ENCODE results near the gene BNIP3. TPM values are rescaled to one million over a fixed set of nuclear protein-coding genes. Genes with fewer than 3 reads are reported as not detected.
"Not testable (repeated sequence)": the region's sequence is repeated elsewhere in the genome, so short reads cannot be mapped to it uniquely, and the experiment has no call there.

BNIP3 gene
- total RNA-seq, 1 donor from 2014 or later: 35.1 TPM

DNA sequence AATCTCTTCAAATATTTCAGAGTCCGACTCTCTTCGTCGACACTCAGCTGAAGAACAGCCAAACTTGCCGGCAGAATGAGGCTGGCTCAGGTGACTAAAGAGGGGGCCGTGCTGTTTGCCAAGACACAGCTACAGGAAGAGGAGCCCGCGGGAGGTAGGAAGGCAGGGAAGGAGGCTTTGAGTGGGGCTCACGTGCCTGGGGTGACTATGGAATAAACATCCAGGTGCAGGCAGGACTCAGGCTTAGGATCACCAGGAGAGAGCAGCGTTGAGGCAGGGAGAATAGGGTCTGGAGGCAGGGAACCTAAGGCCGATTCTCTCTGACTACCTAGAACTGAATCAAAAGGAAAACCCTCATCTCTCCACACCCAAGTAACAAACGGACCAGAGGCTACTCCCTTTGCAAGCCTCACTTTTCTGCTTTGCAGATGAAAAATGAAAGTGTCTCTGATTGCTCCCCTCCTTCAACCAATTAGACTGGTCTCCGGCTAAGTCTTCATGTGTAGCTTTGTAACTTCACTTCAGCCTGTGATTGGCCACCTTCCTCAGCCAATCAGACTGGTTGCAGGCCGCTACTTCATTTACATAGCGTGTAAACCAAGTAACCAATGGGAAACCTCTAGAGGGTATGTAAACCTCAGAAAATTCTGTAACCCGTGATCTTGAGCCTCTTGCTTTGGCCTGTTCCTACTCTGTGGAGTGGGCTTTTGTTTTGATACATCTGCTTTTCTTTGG lies 19.7 kb upstream of the BNIP3 start:
- DNase-seq: no peak

DNA sequence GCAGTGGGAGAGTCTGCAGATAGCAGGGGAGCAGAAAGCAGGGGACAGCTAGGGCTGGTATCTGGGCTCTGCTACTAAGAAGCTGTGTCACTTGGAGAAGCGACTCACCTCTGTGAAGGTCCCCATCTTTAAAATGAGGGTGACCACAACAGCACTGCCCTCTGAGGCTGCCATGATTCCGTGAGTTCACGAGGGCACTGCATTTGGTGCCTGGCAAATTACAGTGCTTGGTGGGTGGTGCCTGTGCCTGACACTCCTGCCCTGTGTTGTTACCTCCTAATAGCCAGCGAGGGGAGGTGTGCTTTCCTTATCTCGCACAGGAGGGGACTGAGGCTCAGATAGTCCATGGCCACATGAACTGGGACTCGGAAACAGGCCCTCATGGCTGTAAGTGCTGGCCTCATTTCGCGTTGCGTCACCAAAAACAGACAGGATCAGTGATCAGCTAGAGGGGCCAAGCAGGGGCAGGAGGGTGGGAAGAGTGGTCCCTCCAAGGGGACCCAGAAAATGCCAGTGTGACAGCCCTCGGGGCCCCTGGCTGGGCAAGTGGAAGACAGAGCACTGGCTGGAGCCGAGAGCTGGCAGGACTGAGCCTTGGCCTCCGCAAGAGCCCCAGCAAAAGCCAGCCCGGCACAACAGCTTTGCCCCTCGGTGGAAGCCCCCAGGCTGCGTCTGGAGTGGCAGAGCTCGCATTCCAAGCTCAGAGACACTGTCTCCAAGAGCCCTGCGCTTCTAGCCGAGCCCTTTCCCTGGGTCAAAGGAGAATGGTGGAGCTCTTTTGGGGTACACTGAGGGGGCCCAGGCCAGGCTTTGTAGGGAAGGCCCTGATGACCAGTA lies 17.3 kb upstream of the BNIP3 start:
- DNase-seq: no peak

DNA sequence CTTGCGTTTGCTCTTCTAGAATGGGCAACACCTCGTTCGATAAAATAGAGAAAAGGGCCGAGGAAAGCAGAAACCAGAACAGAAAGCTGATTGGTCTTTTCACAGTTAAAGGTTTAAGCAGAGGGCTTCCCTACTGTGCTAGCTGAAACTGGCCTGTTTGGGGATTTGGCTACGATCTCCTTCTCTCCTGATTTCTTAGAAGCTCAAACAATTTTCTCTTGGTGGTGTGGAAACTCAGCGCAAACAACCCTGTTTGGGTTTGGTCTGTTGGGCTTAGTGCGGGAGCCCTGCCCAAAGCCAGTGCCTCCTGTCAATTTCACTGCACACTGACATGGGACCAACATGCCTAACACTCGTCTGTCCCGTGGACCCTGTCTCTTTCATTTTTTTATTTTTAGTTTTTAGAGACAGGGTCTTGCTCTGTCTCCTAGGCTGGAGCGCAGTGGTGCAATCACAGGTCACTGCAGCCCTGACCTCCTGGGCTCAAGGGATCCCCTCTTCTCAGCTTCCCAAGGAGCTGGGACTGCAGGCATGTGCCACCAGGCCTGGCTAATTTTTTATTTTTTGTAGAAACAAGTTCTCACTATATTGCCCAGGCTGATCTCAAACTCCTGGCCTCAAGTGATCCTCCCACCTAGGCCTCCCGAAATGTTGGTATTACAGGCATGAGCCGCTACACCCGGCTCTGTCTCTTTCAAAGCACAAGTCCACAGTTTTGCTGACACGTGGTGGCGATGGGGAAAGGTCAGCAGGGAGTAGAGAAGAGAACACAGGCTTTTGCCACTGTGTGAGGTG lies 16.5 kb upstream of the BNIP3 start:
- no peak for DNase-seq

DNA sequence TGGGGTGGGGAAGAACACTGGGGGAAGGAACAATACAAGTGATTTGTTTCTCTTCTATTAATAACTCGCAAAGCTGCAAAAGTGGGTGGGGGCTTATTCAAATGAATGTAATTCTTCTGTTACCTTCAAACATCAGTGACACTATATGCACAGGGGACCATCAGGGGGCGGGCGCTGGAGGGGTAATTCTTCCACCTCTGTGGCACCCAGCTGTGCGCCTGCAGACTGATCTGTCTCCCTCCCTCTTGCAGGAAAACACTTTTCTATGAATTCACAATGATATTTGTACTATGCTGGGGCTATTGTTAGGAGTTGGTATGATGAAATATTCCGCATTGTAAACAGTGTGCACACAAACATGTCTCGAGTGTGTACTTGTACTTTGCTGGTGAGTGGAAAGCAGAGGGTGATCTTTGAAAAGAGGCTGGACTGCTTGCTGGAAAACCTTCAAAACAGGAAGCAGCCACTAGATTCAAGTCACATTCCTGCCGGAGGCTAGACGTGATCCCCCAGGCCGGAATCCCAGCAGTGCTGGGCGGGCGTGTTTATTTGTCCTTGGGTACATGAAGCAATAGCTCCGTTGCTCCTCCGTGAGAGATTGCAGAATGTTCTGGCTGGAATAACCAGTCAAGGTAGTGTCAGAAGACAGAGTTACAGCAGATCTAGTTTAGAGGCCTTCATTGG lies 15.8 kb upstream of the BNIP3 start:
- DNase-seq: no peak

DNA sequence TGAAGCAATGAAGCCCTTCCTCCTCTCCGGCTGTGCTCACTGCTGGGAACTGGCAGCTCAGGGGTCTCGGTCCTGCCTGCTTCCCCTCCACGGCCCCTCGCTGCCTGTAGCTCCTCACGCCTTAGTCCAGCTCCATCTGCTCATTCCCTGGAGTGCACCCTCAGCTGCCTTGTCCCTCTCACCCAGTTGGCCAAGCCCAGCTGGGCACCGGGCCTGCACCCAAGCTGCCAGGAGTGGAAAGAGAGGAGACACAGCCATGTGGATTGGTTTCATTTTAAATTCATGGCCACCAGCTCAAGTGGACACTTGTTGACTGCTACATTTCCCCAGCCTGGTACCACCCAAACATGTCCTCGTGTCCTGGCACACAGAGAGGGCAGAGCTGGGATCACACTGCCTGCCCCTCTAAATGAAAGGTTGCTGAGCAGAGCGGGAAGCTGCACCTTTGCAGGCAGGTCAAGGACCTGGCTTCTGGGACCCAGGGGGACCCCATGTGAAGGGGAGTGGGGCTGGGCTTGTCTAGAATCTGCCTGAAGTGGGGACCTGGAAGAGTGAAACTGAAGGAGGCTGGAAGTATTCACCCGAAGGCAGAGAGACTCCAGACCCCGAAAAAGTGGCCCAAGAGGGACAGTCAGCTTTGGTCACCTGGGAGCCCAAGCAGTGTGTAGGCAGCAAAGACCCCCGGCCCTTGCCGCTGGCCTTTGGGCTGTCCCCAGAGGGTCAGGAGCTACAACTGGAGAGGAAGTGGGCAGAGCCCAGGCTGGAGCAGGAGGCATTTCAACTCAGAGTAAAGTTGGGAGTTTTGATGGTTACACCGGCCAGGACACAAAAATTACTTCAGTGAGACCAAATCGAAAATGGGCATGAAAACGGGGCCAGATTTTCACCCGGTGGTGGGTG lies 15.0 kb upstream of the BNIP3 start:
- DNase-seq: peak; percentile 38

DNA sequence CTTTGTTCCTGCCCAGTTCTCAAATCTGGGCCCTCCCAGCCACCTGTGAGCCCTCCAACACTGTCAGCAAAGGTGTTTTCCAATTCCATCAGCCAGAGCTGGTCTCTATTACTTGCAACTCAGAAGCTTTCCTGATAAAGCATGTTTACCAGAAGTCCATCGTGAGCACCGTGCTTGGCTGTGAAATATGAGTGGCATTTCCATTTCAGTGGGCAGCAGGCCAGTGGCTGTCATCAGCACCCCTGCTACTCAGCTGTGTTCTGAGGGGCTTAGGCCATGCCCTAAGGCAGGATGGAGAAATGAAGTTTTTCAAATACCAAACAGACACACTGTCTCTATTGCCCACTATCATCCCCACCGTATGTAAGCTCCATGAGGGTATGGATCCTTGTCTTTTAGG lies 12.7 kb upstream of the BNIP3 start:
- no peak for DNase-seq

DNA sequence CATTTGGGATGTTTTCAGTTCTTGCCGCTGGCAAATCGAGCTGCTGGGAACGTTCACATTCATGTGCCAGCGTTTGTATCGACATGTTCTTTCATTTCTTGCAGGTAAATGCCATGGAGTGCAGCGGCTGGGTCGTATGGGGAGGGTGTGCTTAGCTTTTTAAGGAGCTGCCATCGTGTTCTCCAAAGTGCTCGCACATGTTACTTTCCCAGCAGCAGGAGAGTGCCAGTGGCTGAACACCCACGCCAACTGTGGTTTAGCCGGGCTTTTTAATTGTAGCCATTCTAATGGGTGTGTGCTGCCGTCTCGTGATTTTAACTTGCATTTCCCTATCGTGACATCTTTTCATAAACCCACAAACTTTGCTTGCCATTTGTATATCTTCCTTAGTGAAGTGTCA lies 11.6 kb upstream of the BNIP3 start:
- no peak for DNase-seq

DNA sequence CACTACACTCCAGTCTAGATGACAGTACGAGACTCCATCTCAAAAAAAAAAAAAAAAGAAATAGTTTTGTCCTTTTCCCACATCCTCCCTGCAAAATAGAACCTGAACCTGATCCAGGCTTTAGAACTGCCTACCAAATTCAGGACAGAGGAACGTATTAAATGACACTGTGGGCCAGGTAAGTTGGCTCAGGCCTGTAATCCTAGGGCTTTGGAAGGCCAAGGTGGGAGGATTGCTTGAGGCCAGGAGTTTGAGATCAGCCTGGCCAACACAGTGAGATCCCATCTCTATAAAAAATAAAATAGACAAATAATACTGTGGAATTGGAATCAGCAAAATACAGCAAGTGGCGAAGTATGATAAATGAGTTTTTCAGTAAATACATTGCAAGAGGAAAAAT lies 10.0 kb upstream of the BNIP3 start:
- DNase-seq: no peak

GRCh38 chr10:131987786-131988185 lies 6.1 kb upstream of the BNIP3 start:
- not testable (repeated sequence) for DNase-seq

- DNase-seq: not testable (repeated sequence)
These were observed 5.6 kb upstream of the BNIP3 start for GRCh38 chr10:131987301-131987700.

DNA sequence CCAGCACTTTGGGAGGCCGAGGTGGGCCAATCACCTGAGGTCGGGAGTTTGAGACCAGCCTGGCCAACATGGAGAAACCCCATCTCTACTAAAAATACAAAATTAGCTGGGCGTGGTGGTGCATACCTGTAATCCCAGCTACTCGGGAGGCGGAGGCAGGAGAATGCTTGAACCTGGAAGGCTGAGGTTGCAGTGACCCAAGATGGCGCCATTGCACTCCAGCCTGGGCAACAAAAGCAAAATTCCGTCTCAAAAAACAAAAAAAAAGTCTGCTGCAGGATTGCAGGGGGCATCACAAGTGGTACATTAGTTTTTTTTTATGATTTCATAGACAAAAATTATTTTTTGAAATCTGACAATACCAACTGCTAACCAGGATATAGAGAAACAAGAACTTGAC lies 5.1 kb upstream of the BNIP3 start:
- DNase-seq: not testable (repeated sequence)

DNA sequence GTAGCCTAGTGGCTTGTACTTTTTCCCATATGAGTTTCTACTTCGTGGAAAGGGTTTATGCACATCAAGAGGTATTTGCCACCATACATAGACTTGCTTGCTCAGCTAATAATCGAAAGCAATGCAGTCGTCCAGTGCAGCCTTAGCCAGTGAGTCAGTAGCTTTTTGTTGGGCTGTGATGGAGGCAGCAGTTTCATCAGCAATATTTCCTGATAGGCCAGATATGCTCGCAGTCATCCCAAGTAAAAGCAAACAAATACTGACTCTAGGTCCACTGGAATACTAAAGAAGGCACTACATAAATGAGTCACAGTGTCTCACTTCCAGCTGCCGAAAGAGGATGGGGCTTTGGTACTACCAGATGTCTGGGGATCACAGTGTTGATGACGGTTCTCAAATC lies 2.1 kb upstream of the BNIP3 start:
- DNase-seq: no peak

GRCh38 chr10:131982796-131983195 lies 1.1 kb upstream of the BNIP3 start:
- no peak for DNase-seq

DNA sequence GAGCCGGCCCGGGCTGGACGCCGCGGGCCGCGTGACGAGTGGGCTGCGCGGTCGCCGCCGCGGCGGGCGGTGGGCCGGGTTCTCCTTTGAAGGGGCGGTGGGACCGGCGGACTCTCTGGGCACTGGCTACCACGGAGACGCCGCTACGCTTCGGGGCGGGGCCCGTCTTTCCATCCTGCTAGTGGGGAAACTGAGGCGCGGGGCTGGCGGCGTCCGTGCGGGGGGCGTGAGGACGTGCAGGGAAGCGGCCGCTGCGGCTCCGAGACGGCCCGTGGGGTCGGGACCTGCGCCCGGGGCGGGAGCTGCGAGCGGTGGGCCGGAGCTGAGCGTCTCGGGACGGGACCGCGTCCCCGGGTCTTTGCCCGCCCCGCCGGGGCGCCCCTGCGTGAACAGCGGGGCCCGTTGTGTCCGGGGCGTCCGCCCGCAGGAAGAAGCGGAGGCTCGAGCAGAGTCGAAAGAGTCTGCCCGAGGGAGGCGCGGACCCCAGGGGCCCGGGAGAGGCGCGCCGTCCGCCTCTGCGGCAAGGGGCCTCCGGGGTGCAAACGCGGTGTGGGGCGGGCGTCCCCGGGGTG lies 548 bp upstream of the BNIP3 start:
- no peak for DNase-seq

DNA sequence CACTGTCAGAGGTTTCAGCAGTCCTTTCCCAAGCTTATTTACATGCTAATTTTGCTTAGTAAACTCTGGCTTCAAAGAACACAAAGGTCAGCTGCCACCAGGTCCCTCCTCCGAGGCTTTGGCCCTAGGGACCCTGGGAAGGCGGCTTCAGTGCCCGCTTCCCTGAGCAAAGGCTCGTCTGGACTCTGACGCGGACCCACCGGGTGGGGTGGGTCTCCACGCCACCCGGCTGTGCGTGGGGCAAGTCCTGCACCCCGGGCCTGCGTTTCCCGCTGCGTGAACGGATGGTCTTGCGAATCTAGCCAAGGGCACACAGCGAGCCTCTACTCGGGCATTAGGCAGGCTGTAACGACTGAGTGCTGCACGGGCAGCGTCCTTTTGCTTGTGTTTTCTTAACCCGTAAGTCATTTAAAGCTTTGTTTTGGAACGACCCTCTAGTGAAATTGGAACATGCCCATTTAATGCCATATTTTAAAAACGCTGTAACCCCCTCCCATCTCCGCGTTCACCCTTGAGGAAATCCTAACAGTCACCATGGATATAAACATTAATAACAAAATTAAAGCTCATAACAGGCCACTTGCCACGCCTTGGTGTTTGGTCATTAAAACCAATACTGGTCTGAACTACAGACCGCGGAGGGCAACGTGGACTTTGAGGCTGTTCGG lies 828 bp downstream of the BNIP3 start:
- no peak for DNase-seq

GRCh38 chr10:131980321-131980720 lies 1.4 kb downstream of the BNIP3 start:
- no peak for DNase-seq

DNA sequence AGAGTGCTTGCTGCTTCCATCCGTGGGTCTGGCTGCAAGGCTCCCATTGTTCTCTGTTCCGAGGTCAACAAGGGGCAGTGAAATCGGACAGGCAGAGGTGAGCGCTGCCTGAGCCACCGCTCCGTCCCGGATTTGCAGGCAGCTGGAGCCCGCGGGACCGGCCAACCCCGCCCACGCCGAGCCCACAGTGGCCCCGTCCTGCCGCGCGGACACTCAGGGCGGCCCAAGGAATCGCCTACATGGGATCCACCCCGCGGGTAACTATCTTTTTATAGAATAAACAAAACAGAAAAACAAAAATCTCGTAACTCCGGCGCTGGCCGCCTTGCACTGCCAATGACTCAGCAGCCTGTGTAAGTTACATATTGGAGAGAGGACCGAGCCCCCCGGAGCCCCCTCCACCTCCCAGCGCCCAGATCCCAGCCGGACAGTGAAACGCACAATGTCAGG lies 1.9 kb downstream of the BNIP3 start:
- no peak for DNase-seq

DNA sequence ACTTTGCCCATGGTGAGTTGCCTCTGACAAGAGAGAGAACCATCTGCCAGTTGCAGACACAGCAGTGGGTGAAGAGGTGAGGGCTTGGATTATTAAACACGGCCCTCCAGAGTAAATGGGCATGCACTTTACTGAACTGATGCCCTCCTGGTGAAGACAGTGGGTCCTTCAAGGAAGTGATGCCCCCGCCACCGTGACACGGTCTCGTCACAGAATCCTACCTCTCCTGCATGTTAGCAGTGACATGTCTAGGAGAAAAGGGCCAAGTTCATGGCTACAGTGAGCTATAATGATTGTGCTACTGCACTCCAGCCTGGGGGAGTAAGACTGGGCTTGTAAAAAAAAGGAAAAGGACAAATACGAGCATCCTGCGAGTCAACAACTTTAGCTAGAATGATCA lies 2.4 kb downstream of the BNIP3 start:
- no peak for DNase-seq

GRCh38 chr10:131978851-131979250 lies 2.9 kb downstream of the BNIP3 start:
- DNase-seq: no peak

- DNase-seq: no peak
These were observed 3.4 kb downstream of the BNIP3 start for GRCh38 chr10:131978366-131978765.
